ENCODE data around the gene ETHE1. TPM values are rescaled to one million over a fixed set of nuclear protein-coding genes. Genes with fewer than 3 reads are reported as not detected.

ETHE1 gene
- total and polyA plus RNA-seq, 2 of the 8 experiments (the other 6 are each of a cell fraction or from before 2014, with no cell fraction given): 19.9 to 96.0 TPM

GRCh38 chr19:43462785-43463380 lies 64.1 kb downstream of the ETHE1 start (continued):
- TF ChIP-seq BACH1 (IDR thresholded peaks at IDR 0.05; ENCODE audit: low read length): peak; percentile 62; the same call in 1 of the 2 replicates
- no peak for TF ChIP-seq SRF (IDR thresholded peaks at IDR 0.05; ENCODE audit: low read depth, low read length)
- no peak for TF ChIP-seq TAF7 (optimal IDR thresholded peaks at IDR 0.05; ENCODE audit: borderline replicate concordance, low read depth, low read length)
- TF ChIP-seq HDAC2 (IDR thresholded peaks at IDR 0.05; ENCODE audit: borderline replicate concordance in 1 of 2, low read depth in 2 of 2, low read length in 2 of 2): 0 out of 4 replicates have a peak, but pooled peaks of 1 of the 2 experiments have one; percentile 33
- no peak for TF ChIP-seq BRCA1 (IDR thresholded peaks at IDR 0.05; ENCODE audit: low read depth, low read length)
- no peak; the same call in 1 of the 2 replicates for TF ChIP-seq POLR2AphosphoS5 (IDR thresholded peaks at IDR 0.05; ENCODE audit: low read depth, low read length)
- peak; percentile 54 for TF ChIP-seq TAF1 (IDR thresholded peaks at IDR 0.05; ENCODE audit: low read depth, low read length)
- peak; percentile 25; the same call in 1 of the 2 replicates for TF ChIP-seq CREB1 (IDR thresholded peaks at IDR 0.05)
- 0 out of 2 replicates have a peak, but pooled peaks have one; percentile 62 for TF ChIP-seq RBBP5 (IDR thresholded peaks at IDR 0.05; ENCODE audit: borderline replicate concordance, low read depth, low read length)
- TF ChIP-seq JUN (IDR thresholded peaks at IDR 0.05; ENCODE audit: low read depth, low read length): no peak
- peak in 1 of 2 experiments; percentile 9; a peak in 1 of 4 replicates for TF ChIP-seq RAD21 (IDR thresholded peaks at IDR 0.05 in 1 of 2, conservative IDR thresholded peaks at IDR 0.05 in 1 of 2; ENCODE audit: low read depth in 2 of 2, low read length in 2 of 2)
- TF ChIP-seq SIN3A (conservative IDR thresholded peaks at IDR 0.05 in 1 of 2, IDR thresholded peaks at IDR 0.05 in 1 of 2; ENCODE audit: low read depth in 1 of 2, low read length in 2 of 2): peak in 1 of 2 experiments; percentile 13; a peak in 1 of 4 replicates
- peak; percentile 23 for TF ChIP-seq KDM4A (IDR thresholded peaks at IDR 0.05; ENCODE audit: low read depth, low read length, severe bottlenecking)
- TF ChIP-seq CHD2 (IDR thresholded peaks at IDR 0.05; ENCODE audit: low read length): 0 out of 2 replicates have a peak, but pooled peaks have one; percentile 18
- TF ChIP-seq RFX5 (IDR thresholded peaks at IDR 0.05; ENCODE audit: borderline replicate concordance, low read depth, low read length): no peak
- TF ChIP-seq MAX (IDR thresholded peaks at IDR 0.05): peak; percentile 70
- TF ChIP-seq JUND (IDR thresholded peaks at IDR 0.05; ENCODE audit: low read length): no peak
- no peak for TF ChIP-seq KDM5A (IDR thresholded peaks at IDR 0.05; ENCODE audit: low read length)

Measured in H1 (cell line).